GM20000 (cell line): ENCODE measurements around the gene BRSK2.
"Not testable (repeated sequence)": the region's sequence is repeated elsewhere in the genome, so short reads cannot be mapped to it uniquely, and the experiment has no call there.

Experiments used
- DNase-seq: peaks from one replicate; pipeline ENCODE4 v3.0.0; 2012; ENCODE audit warnings: low spot score
- CTCF ChIP-seq: IDR thresholded peaks from 2 replicates; pipeline ENCODE4 v1.5.1; 2012; ENCODE audit warnings: mild to moderate bottlenecking, control low read depth; ENCODE audit errors: extremely low read depth, missing control alignments

BRSK2 gene

GRCh38 chr11:1345737-1346513 is 43.8 kb upstream of the BRSK2 start:
- TF ChIP-seq CTCF: no peak
- DNase-seq: no peak

- no peak for DNase-seq
- no peak for TF ChIP-seq CTCF
Measured at GRCh38 chr11:1346669-1347390, 42.9 kb upstream of the BRSK2 start.

- DNase-seq: not testable (repeated sequence)
Measured at GRCh38 chr11:1347411-1347999, 42.2 kb upstream of the BRSK2 start.

- DNase-seq: peak; percentile 8
- no peak for TF ChIP-seq CTCF
Measured at GRCh38 chr11:1348146-1348795, 41.5 kb upstream of the BRSK2 start.

- no peak for TF ChIP-seq CTCF
- DNase-seq: peak; percentile 6
Measured at GRCh38 chr11:1348796-1349326, 40.9 kb upstream of the BRSK2 start.

- no peak for TF ChIP-seq CTCF
- DNase-seq: no peak
Measured at GRCh38 chr11:1349327-1350041, 40.2 kb upstream of the BRSK2 start.

GRCh38 chr11:1350086-1350725 is 39.5 kb upstream of the BRSK2 start:
- no peak for TF ChIP-seq CTCF
- no peak for DNase-seq
